A549 (cell line): ENCODE data around the gene EMX1. TPM values are rescaled to one million over a fixed set of nuclear protein-coding genes. Genes with fewer than 3 reads are reported as not detected.

Source experiments
- ATAC-seq, 2 experiments: fragments of 200-7000 bp in 1 of 2; fragments of >200 bp in 1 of 2; cut with Nextera tagmentation in 1 of 2; cut with Tn5 transposase in 1 of 2; 3 replicates each; pipeline versions ENCODE4 v1.8.0 to v1.9.1; 2018 to 2020; ENCODE audit warnings: mild to moderate bottlenecking in 1 of 2, moderate library complexity in 1 of 2
- CTCF ChIA-PET: fragments of 300-600 bp; sonication (Branson Sonifier 250); formaldehyde crosslinking; extraction: SDS; loops from one replicate; lab custom pipeline; 2021; ENCODE audit warnings: antibody characterized with exemption, inconsistent platforms; lab: Yijun Ruan, JAX
- POLR2A ChIA-PET: fragments of 350-600 bp; formaldehyde crosslinking; extraction: SDS; loops from one replicate; lab custom pipeline; 2021; ENCODE audit warnings: antibody characterized with exemption, inconsistent platforms; lab: Yijun Ruan, JAX
- DNase-seq, 2 experiments: peaks; one replicate each; pipeline versions ENCODE4 v3.0.0 to v3.0.0-alpha.2; 2011 to 2016; ENCODE audit warnings: low read depth in 1 of 2, low spot score in 1 of 2
- FAIRE-seq: peaks from 2 replicates; lab custom pipeline; 2011; peaks lifted over from hg19 to GRCh38; lab: Jason Lieb, UNC
- H3K27ac ChIP-seq, 2 experiments: fragments of >200 bp; sonication (Bioruptor Twin); formaldehyde crosslinking; 3 replicates each; pipeline ENCODE4 v1.5.1; 2016 to 2017
- H3K4me1 ChIP-seq: fragments of >200 bp; sonication (Bioruptor Twin); formaldehyde crosslinking; 3 replicates; pipeline ENCODE4 v1.6.1; 2016
- H3K4me2 ChIP-seq: fragments of >200 bp; sonication (Bioruptor Twin); formaldehyde crosslinking; 3 replicates; pipeline ENCODE4 v1.6.1; 2016
- H3K4me3 ChIP-seq: fragments of >200 bp; sonication (Bioruptor Twin); formaldehyde crosslinking; 3 replicates; pipeline ENCODE4 v1.5.1; 2016
- H3K9me3 ChIP-seq: fragments of >200 bp; sonication (Bioruptor Twin); formaldehyde crosslinking; 3 replicates; pipeline ENCODE4 v1.6.1; 2016
- BHLHE40 ChIP-seq: IDR thresholded peaks from 2 replicates; pipeline ENCODE4 v1.6.1; 2012; ENCODE audit warnings: low read depth, low read length, inconsistent platforms
- CBX2 ChIP-seq: fragments of 200-600 bp; sonication (generic); IDR thresholded peaks from 2 replicates; pipeline ENCODE4 v1.6.1; 2016; ENCODE audit warnings: low read depth, mild to moderate bottlenecking, borderline replicate concordance
- CEBPB ChIP-seq, 2 experiments: fragments of >200 bp in 1 of 2; sonication (Bioruptor Twin) in 1 of 2; formaldehyde crosslinking in 1 of 2; IDR thresholded peaks; 2 replicates each; pipeline ENCODE4 v1.6.1; 2012 to 2016
- CHD2 ChIP-seq: fragments of 150-350 bp; IDR thresholded peaks from 2 replicates; pipeline ENCODE4 v1.6.1; 2014; ENCODE audit warnings: low read length; ENCODE audit not compliant: partially characterized antibody
- CTCF ChIP-seq: fragments of >200 bp; sonication (Bioruptor Twin); formaldehyde crosslinking; IDR thresholded peaks from 3 replicates; pipeline ENCODE4 v1.5.1; 2016
- E2F6 ChIP-seq: IDR thresholded peaks from 2 replicates; pipeline ENCODE4 v1.6.1; 2012; ENCODE audit warnings: low read depth, borderline replicate concordance
- EHF ChIP-seq: fragments of 250-450 bp; sonication (Bioruptor Pico); IDR thresholded peaks from 2 replicates; pipeline ENCODE4 v1.5.0; 2020; ENCODE audit warnings: mild to moderate bottlenecking
- EP300 ChIP-seq, 2 experiments: fragments of >200 bp; sonication (Bioruptor Twin); formaldehyde crosslinking; IDR thresholded peaks; 2 replicates in 1 of 2; 3 replicates in 1 of 2; pipeline ENCODE4 v1.6.1; 2016 to 2017
- ESRRA ChIP-seq: fragments of 150-350 bp; IDR thresholded peaks from 2 replicates; pipeline ENCODE4 v1.6.1; 2014; ENCODE audit warnings: mild to moderate bottlenecking, low read length, borderline replicate concordance
- FOXS1 ChIP-seq: fragments of 250-450 bp; sonication (Bioruptor Pico); IDR thresholded peaks from 2 replicates; pipeline ENCODE4 v1.5.0; 2020; ENCODE audit warnings: mild to moderate bottlenecking, moderate library complexity
- GATA3 ChIP-seq: IDR thresholded peaks from 2 replicates; pipeline ENCODE4 v1.6.1; 2012; ENCODE audit warnings: borderline replicate concordance
- HOXB5 ChIP-seq: fragments of 250-450 bp; sonication (Bioruptor Pico); IDR thresholded peaks from 2 replicates; pipeline ENCODE4 v1.5.0; 2020; ENCODE audit warnings: mild to moderate bottlenecking, moderate library complexity
- JUNB ChIP-seq: fragments of >200 bp; sonication (Bioruptor Twin); formaldehyde crosslinking; IDR thresholded peaks from 2 replicates; pipeline ENCODE4 v1.6.1; 2016
- KDM1A ChIP-seq: fragments of 200-600 bp; sonication (generic); IDR thresholded peaks from 2 replicates; pipeline ENCODE4 v1.6.1; 2016; ENCODE audit warnings: low read depth, mild to moderate bottlenecking
- KDM5A ChIP-seq: fragments of 200-600 bp; sonication (generic); IDR thresholded peaks from 2 replicates; pipeline ENCODE4 v1.6.1; 2016; ENCODE audit warnings: antibody characterized with exemption, mild to moderate bottlenecking
- MAFK ChIP-seq: fragments of 450-650 bp; IDR thresholded peaks from 2 replicates; pipeline ENCODE4 v1.6.1; 2014; ENCODE audit not compliant: partially characterized antibody
- MAZ ChIP-seq: fragments of 150-350 bp; IDR thresholded peaks from 2 replicates; pipeline ENCODE4 v1.6.1; 2014; ENCODE audit warnings: antibody characterized with exemption, low read depth, low read length, borderline replicate concordance
- MYC ChIP-seq: IDR thresholded peaks from 2 replicates; pipeline ENCODE4 v1.6.1; 2012; ENCODE audit warnings: mild to moderate bottlenecking, inconsistent platforms, low read length, improper control_type of control experiment, borderline replicate concordance
- NFE2L2 ChIP-seq: fragments of 150-350 bp; conservative IDR thresholded peaks from 2 replicates; pipeline ENCODE4 v1.6.1; 2014; ENCODE audit warnings: low read length
- PHF8 ChIP-seq: fragments of 200-600 bp; sonication (generic); IDR thresholded peaks from 2 replicates; pipeline ENCODE4 v1.6.1; 2016; ENCODE audit warnings: low read depth, mild to moderate bottlenecking, antibody characterized with exemption, moderate library complexity, borderline replicate concordance
- POLR2A ChIP-seq: IDR thresholded peaks from 2 replicates; pipeline ENCODE4 v1.6.1; 2012; ENCODE audit warnings: mild to moderate bottlenecking, low read length
- RARB ChIP-seq: fragments of 250-450 bp; sonication (Bioruptor Pico); IDR thresholded peaks from 2 replicates; pipeline ENCODE4 v1.8.0; 2021; ENCODE audit warnings: mild to moderate bottlenecking, moderate library complexity
- RNF2 ChIP-seq: fragments of 200-600 bp; sonication (generic); IDR thresholded peaks from 2 replicates; pipeline ENCODE4 v1.6.1; 2016; ENCODE audit warnings: low read depth, mild to moderate bottlenecking, antibody characterized with exemption, moderate library complexity, borderline replicate concordance
- SMC3 ChIP-seq: fragments of >200 bp; sonication (Bioruptor Twin); formaldehyde crosslinking; IDR thresholded peaks from 3 replicates; pipeline ENCODE4 v1.6.1; 2018; ENCODE audit warnings: inconsistent platforms
- ZC3H11A ChIP-seq: fragments of 450-650 bp; IDR thresholded peaks from 2 replicates; pipeline ENCODE4 v1.6.1; 2014; ENCODE audit warnings: antibody characterized with exemption, mild to moderate bottlenecking
- ZNF302 ChIP-seq: fragments of 250-450 bp; sonication (Bioruptor Pico); IDR thresholded peaks from 2 replicates; pipeline ENCODE4 v1.9.0; 2021; ENCODE audit warnings: inconsistent platforms, mild to moderate bottlenecking, moderate library complexity
- WGBS: methylation state at CpG from one replicate; pipeline ENCODE4 v1.1.6; 2017; ENCODE audit errors: missing lambda C conversion rate; 5-methylcytosine and 5-hydroxymethylcytosine counted together
- polyA plus RNA-seq, 4 experiments: library from polyadenylated mRNA; depleted of rRNA in 3 of 4; stranded (reverse); fragments of >200 nt; fragmentation: RNase III in 1 of 4; extraction: RNeasy Plus Mini Kit Qiagen cat#74134 plus additional on column Dnase treatment in 1 of 4; gene quantifications; 2 replicates in 3 of 4; 3 replicates in 1 of 4; pipeline ENCODE4 v1.2.3, GENCODE V29; 2011 to 2017
- TF ChIP-seq, protein P1 (sequence below): fragments of 450-650 bp; IDR thresholded peaks from 2 replicates; pipeline ENCODE4 v1.6.1; 2014; ENCODE audit warnings: antibody characterized with exemption

EMX1 gene
- polyA plus RNA-seq, 2 of the 4 experiments (the other 2 are of a cell fraction) = 0.05 TPM; not detected in 1

DNA sequence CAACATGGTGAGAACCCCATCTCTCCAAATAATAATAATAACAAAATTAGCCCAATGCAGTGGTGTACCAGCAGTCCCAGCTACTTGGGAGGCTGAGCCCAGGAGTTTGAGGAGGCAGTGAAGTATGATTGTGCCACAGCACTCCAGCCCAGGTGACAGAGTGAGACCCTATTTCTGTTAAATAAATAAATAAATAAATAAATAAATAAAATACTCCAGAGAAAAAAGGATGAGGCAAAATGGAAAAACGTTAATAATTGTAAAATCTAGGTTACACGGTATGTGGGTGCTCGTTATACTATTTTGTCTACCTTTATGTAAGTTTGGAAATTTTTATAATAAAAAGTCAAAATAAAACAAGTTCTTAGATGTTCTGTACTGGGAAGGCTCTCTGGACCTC lies 8.6 kb upstream of the EMX1 start:
- peaks cover 13% of the 10 kb centered on the region for H3K9me3 ChIP-seq
- no peak overlapping the region for H3K27ac ChIP-seq
- no peak overlapping the region for H3K4me3 ChIP-seq
- FAIRE-seq (no peak), ATAC-seq (no peak), DNase-seq (no peak)
- 8% methylated on average over 3 of the region's 3 CpGs for WGBS
- H3K4me1 ChIP-seq = 0 out of 3 replicates have a peak, but pooled peaks cover 4% of the 10 kb centered on the region
- TF ChIP-seq JUNB = no peak
- TF ChIP-seq ZC3H11A = peak; percentile 66
- no peak overlapping the region for H3K4me2 ChIP-seq
- POLR2A ChIA-PET = no interaction called here
- CTCF ChIA-PET = interaction anchor here (1.2 to 5.7 kb wide), 4 partner anchors 14 to 85 kb away, joined by 3 to 58 read pairs (median 6); partner anchors contain the start of gene SPR

GRCh38 chr2:72911256-72911655 lies 6.1 kb upstream of the EMX1 start:
- CTCF ChIA-PET = interaction anchor here (0.6 to 13.4 kb wide), 4 partner anchors 20 to 266 kb away, joined by 3 to 211 read pairs (median 5); partner anchors contain the start of gene SPR
- POLR2A ChIA-PET = no interaction called here
- FAIRE-seq = no peak
- Histone ChIP-seq H3K9me3 (peaks cover 4% of the 10 kb centered on the region), H3K4me3 (no peak overlapping the region), H3K4me2 (no peak overlapping the region), H3K4me1 (peaks cover 13% of the 10 kb centered on the region; the same call in 1 of the 3 replicates), H3K27ac (no peak overlapping the region)
- TF ChIP-seq KDM1A = no peak
- no peak for TF ChIP-seq E2F6
- no peak for TF ChIP-seq KDM5A
- TF ChIP-seq GATA3 = no peak
- no peak for TF ChIP-seq SMC3
- no peak for TF ChIP-seq MYC
- no peak for TF ChIP-seq EHF (CRISPR knock-in tag)
- TF ChIP-seq BHLHE40 = no peak
- no peak for TF ChIP-seq PHF8
- TF ChIP-seq MAFK = no peak
- DNase-seq = no peak
- no peak for ATAC-seq
- WGBS = 5% methylated on average over 1 of the region's 1 CpG

- H3K4me3 ChIP-seq = no peak overlapping the region
- WGBS = 40% methylated on average over 7 of the region's 7 CpGs
- ChIA-PET POLR2A (no interaction called here), CTCF (interaction anchor here (0.5 to 13.4 kb wide), 4 partner anchors 12 to 427 kb away, joined by 4 to 211 read pairs (median 14); partner anchors contain the start of gene SPR)
- peaks cover 32% of the 10 kb centered on the region for H3K4me1 ChIP-seq
- DNase-seq (peak in 1 of 2 experiments; percentile 66), FAIRE-seq (no peak), ATAC-seq (peak; percentile 18 to 45; a peak in 2 of 6 replicates)
- H3K4me2 ChIP-seq = no peak overlapping the region
- TF ChIP-seq POLR2A (no peak), CTCF (0 out of 3 replicates have a peak, but pooled peaks have one; percentile 17)
- no peak overlapping the region for H3K27ac ChIP-seq
- no peaks in the 10 kb centered on the region for H3K9me3 ChIP-seq
Measured at GRCh38 chr2:72913486-72914205, 3.7 kb upstream of the EMX1 start.

GRCh38 chr2:72914206-72914559 lies 3.1 kb upstream of the EMX1 start:
- peaks cover 36% of the 10 kb centered on the region for H3K4me1 ChIP-seq
- POLR2A ChIA-PET = no interaction called here
- CTCF ChIA-PET = interaction anchor here (0.5 to 13.4 kb wide), 6 partner anchors 12 to 427 kb away, joined by 3 to 211 read pairs (median 5); partner anchors contain the start of gene SPR
- DNase-seq = no peak
- no peak for ATAC-seq
- no peaks in the 10 kb centered on the region for H3K9me3 ChIP-seq
- H3K4me2 ChIP-seq = no peak overlapping the region
- TF ChIP-seq NFE2L2 (no peak), MAZ (no peak), EP300 (IDR thresholded peaks at IDR 0.05) (no peak), CHD2 (no peak), RNF2 (no peak), ESRRA (no peak), CEBPB (IDR thresholded peaks at IDR 0.05) (no peak), KDM5A (no peak), ZNF302 (CRISPR knock-in tag) (no peak), GATA3 (no peak), FOXS1 (no peak), POLR2A (no peak), HOXB5 (CRISPR knock-in tag) (no peak), JUNB (no peak), CBX2 (no peak), RARB (CRISPR knock-in tag) (no peak)
- TF ChIP-seq, protein P1, sequence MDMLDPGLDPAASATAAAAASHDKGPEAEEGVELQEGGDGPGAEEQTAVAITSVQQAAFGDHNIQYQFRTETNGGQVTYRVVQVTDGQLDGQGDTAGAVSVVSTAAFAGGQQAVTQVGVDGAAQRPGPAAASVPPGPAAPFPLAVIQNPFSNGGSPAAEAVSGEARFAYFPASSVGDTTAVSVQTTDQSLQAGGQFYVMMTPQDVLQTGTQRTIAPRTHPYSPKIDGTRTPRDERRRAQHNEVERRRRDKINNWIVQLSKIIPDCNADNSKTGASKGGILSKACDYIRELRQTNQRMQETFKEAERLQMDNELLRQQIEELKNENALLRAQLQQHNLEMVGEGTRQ = no peak
- TF ChIP-seq, all 56 proteins: peak for 0
- no peak overlapping the region for H3K4me3 ChIP-seq
- H3K27ac ChIP-seq = no peak overlapping the region
- 13% methylated on average over 7 of the region's 7 CpGs for WGBS
- no peak for FAIRE-seq
